ENCODE measurements around the gene BDKRB2. TPM values are rescaled to one million over a fixed set of nuclear protein-coding genes. Genes with fewer than 3 reads are reported as not detected.

BDKRB2 gene
- total and polyA plus RNA-seq, 2 donors (not counting 1 experiment from before 2014, with no cell fraction given): not detected

- WGBS (ENCODE audit: insufficient coverage): 39% methylated on average over 11 of the region's 11 CpGs
- peaks cover 0 to 5% (median 0%) of the 10 kb centered on the region in 4 experiments for H3K27me3 ChIP-seq (replicated peaks in 1 of 4; ENCODE audit: control extremely low read depth in 1 of 4, control insufficient read depth in 3 of 4, insufficient read depth in 4 of 4, low read length in 3 of 4)
- DNase-seq (no peak), ATAC-seq (ENCODE audit: low read depth) (no peak)
- intact Hi-C loops (cut with micrococcal nuclease): no loop called here
- H4K20me1 ChIP-seq (ENCODE audit: control insufficient read depth, insufficient read depth, low read length, poor library complexity, severe bottlenecking): no peaks in the 10 kb centered on the region
- CTCF ChIA-PET: no interaction called here
- Mint-ChIP-seq H3K4me3 (no peak overlapping the region), H3K9me3 (ENCODE audit: insufficient read depth) (no peaks in the 10 kb centered on the region), H3K27me3 (peaks cover 22% of the 10 kb centered on the region), H3K27ac (no peak overlapping the region), H3K4me1 (no peaks in the 10 kb centered on the region)
- no peaks in the 10 kb centered on the region for H3K36me3 ChIP-seq (replicated peaks in 1 of 2; ENCODE audit: control extremely low read depth in 1 of 2, control insufficient read depth in 1 of 2, extremely low read depth in 1 of 2, insufficient read depth in 2 of 2, low read length in 1 of 2)
- H3K27ac ChIP-seq (ENCODE audit: low read length in 2 of 2): no peak overlapping the region
- H3K79me2 ChIP-seq (ENCODE audit: control insufficient read depth, insufficient read depth, low read length): no peaks in the 10 kb centered on the region
- POLR2A ChIA-PET: no interaction called here
- H2AFZ ChIP-seq (ENCODE audit: insufficient read depth, low read depth, low read length, poor library complexity, severe bottlenecking): no peak overlapping the region
- peaks cover 0 to 8% (median 0%) of the 10 kb centered on the region in 3 donors for H3K9me3 ChIP-seq (ENCODE audit: control extremely low read depth in 1 of 3, control insufficient read depth in 2 of 3, insufficient read depth in 1 of 3, low read length in 2 of 3)
- H3K4me1 ChIP-seq (ENCODE audit: control insufficient read depth in 2 of 2, insufficient read depth in 2 of 2, low read length in 2 of 2): no peaks in the 10 kb centered on the region
- H3K9ac ChIP-seq (ENCODE audit: low read length): no peak overlapping the region
- TF ChIP-seq CTCF (IDR thresholded peaks at IDR 0.05) (no peak), EZH2 (IDR thresholded peaks at IDR 0.05; ENCODE audit: borderline replicate concordance, insufficient read depth, low read depth, low read length, poor library complexity, severe bottlenecking) (no peak)
- no peak overlapping the region for H3K4me3 ChIP-seq (ENCODE audit: control extremely low read depth in 1 of 5, extremely low read depth in 1 of 5, insufficient read depth in 1 of 5, low read depth in 2 of 5, low read length in 4 of 5)
- H3K4me2 ChIP-seq (replicated peaks; ENCODE audit: low read depth, low read length, poor library complexity, severe bottlenecking): no peak overlapping the region
These were observed 15.3 kb upstream of the BDKRB2 start for GRCh38 chr14:96189281-96189711.

GRCh38 chr14:96191353-96191752 lies 13.3 kb upstream of the BDKRB2 start:
- H2AFZ ChIP-seq (ENCODE audit: insufficient read depth, low read depth, low read length, poor library complexity, severe bottlenecking): no peak overlapping the region
- H3K9me3 ChIP-seq (ENCODE audit: control extremely low read depth in 1 of 3, control insufficient read depth in 2 of 3, insufficient read depth in 1 of 3, low read length in 2 of 3): peaks cover 0 to 11% (median 0%) of the 10 kb centered on the region in 3 donors
- WGBS (ENCODE audit: insufficient coverage): 71% methylated on average over 1 of the region's 2 CpGs
- no peaks in the 10 kb centered on the region for H4K20me1 ChIP-seq (ENCODE audit: control insufficient read depth, insufficient read depth, low read length, poor library complexity, severe bottlenecking)
- no peak overlapping the region for H3K27ac ChIP-seq (ENCODE audit: low read length in 2 of 2)
- ChIA-PET CTCF (no interaction called here), POLR2A (no interaction called here)
- no peaks in the 10 kb centered on the region for H3K4me1 ChIP-seq (ENCODE audit: control insufficient read depth in 2 of 2, insufficient read depth in 2 of 2, low read length in 2 of 2)
- no peak overlapping the region for H3K4me3 ChIP-seq (ENCODE audit: control extremely low read depth in 1 of 5, extremely low read depth in 1 of 5, insufficient read depth in 1 of 5, low read depth in 2 of 5, low read length in 4 of 5)
- Mint-ChIP-seq H3K27ac (no peak overlapping the region), H3K27me3 (peaks cover 18% of the 10 kb centered on the region), H3K9me3 (ENCODE audit: insufficient read depth) (no peaks in the 10 kb centered on the region), H3K4me3 (no peak overlapping the region), H3K4me1 (no peaks in the 10 kb centered on the region)
- peaks cover 0 to 5% (median 0%) of the 10 kb centered on the region in 4 experiments for H3K27me3 ChIP-seq (replicated peaks in 1 of 4; ENCODE audit: control extremely low read depth in 1 of 4, control insufficient read depth in 3 of 4, insufficient read depth in 4 of 4, low read length in 3 of 4)
- intact Hi-C loops (cut with micrococcal nuclease): no loop called here
- no peak for TF ChIP-seq CTCF (IDR thresholded peaks at IDR 0.05)
- no peak for DNase-seq
- ATAC-seq (ENCODE audit: low read depth): no peak
- H3K79me2 ChIP-seq (ENCODE audit: control insufficient read depth, insufficient read depth, low read length): no peaks in the 10 kb centered on the region
- H3K4me2 ChIP-seq (replicated peaks; ENCODE audit: low read depth, low read length, poor library complexity, severe bottlenecking): no peak overlapping the region
- H3K9ac ChIP-seq (ENCODE audit: low read length): no peak overlapping the region
- no peaks in the 10 kb centered on the region for H3K36me3 ChIP-seq (replicated peaks in 1 of 2; ENCODE audit: control extremely low read depth in 1 of 2, control insufficient read depth in 1 of 2, extremely low read depth in 1 of 2, insufficient read depth in 2 of 2, low read length in 1 of 2)

Data from B cell (primary cell).